ENCODE data around the gene TTC39B.
A peak's percentile ranks its signal among the peaks of the same experiment; 100 is the strongest.
"Not testable (repeated sequence)": the region's sequence is repeated elsewhere in the genome, so short reads cannot be mapped to it uniquely, and the experiment has no call there.

The TTC39B gene

DNA sequence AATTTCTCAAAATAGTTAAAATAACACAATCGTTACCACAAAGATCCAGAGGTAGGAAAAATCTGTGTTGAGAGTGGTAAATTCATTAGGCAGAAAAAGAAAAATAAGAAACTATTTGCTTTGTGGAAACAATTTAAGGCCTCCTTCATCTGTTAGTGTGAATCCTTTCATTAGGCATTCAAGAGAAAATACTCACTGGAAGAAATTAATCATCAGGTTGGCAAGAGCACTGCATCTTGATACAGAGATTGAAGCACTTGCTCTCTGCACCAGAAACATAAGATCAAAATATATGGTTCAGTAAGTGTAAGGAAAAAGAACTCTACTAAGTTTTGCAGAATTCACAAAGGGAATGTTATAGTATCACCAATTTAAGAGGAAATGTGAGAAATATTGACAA lies 44.4 kb downstream of the TTC39B start:
- DNase-seq, result no peak

DNA sequence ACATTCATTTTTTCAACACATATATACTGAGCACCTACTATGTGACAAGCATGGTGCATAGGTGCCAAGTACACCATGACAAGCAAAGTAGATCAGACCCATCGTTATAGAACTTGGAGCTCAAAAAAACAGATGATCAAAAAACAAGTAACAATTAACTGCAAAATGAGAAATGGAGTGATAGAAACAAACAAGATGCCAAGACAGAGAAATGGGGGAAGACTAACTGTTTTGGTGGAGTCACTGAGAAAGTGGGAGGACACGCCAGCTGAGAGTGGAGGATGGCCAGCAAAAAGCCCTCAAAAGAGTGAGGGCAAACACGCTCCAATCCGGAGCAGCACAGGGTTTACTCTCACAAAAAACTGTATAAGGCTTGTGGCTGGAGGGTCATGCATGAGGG lies 50.6 kb downstream of the TTC39B start:
- no peak for DNase-seq

DNA sequence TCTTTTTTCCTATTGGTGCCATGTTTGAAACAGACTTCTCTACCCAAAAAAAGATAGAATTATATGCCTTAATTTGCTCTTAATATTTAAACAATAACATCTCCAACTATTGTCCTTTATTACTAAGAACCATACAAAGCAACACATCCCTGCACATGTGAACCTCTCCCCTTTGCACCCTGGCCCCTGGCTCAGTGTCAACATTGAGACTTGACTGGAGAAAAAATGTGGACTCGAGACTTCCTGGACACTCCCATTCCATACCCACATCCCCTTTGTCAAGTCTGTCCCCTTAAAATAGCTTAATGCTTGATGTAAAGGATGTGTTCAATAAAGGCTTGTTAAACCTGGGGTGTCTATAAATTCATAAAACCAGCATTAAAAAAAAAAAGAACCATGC lies 53.2 kb downstream of the TTC39B start:
- no peak for DNase-seq

DNA sequence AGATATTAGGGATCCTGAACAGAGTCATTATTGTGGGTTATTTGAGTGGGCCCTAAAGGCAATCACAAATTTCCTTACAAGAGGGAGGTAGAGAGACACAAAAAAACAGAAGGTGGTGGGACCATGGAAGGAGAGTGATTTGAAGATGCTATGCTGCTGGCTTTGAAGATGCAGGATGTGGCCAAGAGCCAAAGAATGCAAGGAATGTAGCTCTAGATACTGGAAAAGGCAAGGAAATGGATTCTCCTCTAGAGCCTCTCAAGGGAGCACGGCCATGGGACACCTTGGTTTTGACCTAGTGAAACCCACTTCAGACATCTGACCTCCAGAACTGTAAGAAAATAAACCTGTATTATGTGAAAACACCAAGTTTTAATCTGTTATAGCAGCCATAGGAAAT lies 53.8 kb downstream of the TTC39B start:
- no peak for DNase-seq

DNA sequence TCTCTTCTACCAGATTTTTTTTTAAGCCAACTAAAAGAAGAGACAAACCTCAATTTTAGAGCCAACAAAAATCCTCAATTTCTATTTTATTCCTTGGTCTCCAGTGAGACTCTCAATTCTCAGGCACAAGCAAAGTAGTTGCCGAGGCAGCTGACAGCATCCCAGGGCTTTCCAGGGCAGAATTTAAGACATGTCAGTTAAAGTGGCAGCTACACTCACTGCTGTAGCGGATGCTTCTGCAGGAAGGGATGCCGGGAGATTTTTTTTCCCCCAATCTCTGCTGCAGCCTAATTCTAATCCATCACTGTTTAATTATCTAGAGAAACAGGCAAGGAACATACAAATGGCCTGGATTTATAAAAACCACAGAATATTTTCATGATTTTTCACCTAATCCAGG lies 57.0 kb downstream of the TTC39B start:
- no peak for DNase-seq

DNA sequence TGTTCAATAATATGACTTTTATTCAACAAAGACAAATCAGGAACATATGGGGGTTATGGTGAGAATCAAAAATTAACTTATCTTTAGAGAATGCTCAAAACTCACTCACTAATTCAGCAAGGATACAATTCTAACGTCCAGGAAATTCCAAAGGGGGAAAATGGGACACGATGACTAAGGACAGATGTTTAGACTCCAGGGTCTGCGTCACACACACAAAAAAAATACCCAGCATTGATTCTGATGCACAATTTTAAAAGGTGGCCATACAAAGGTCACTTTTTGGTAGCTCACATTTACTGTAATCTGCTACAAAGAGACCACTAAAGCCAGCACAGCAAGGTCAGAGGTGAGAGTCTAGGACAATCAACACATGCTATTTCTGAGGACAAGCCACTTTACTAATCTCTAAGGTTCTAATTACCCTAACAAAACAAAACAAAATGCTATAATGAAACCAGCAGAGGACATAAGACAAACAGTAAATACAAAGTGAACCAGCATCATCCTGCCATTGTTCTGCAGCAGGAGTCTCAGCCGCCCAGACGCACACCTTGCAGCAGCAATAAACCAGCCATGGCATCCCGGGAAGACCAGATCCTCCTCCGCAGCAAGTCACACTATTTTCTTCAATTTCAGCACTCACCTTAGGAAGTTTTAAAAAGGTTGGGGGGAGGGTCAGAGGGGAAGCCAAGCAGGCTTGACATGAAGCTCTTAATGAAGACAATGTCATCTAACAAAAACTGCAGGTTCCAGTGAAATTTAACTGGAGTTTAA lies 57.8 kb downstream of the TTC39B start:
- no peak for DNase-seq

DNA sequence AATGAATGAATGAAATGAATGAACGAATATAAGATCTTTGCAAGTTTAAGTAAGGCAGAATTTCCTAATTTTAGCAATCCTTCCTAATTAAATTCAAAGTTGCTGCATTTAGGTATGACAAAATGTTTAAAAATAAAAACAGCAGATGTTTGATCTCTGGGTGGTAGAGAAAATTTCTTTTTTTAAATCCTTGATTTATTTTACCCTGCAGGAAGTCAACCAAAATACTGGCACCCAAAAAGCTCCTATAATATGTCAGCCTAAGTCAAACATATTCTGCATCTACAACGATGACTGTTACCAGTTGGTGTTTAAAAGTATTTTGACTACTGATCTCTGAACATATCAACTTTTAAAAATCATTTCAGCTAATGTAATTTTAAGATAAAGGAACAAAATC lies 58.4 kb downstream of the TTC39B start:
- DNase-seq, result no peak

DNA sequence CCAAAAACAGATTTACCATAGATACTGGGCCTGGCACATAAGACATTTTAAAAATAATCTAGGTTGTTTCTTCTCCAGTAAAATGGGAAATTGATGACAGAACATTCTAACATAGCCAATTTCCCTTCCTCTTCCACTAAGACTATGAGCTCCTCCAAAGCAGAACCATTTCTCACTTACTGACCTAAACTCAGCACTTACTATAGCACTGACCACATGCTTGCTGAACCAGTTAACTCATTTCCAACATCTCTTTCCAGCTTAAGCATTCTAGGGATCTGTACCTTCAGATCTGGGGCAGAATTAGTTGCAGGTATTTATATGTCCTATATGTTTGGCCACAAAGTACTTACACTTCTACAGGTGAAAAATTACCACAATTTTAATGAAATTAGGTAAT lies 58.9 kb downstream of the TTC39B start:
- no peak for DNase-seq

DNA sequence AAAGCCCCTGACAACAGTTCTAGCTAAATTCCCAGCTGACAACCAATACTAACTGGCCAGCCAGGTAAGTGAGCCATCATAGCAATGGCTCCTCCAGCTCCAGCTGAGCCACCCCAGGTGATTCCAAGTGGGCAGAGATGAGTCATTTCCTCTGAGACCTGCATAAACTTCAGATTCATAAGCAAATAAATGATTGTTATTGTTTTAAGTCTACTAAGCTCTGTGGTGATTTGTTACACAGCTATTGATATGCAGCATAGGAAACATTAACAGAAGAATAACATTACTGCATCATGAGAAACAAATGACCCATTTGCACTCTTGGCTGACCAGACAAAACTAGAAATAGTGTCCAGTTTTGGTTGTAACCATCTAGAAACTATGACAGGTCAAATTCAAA lies 60.3 kb downstream of the TTC39B start:
- DNase-seq, result no peak

DNA sequence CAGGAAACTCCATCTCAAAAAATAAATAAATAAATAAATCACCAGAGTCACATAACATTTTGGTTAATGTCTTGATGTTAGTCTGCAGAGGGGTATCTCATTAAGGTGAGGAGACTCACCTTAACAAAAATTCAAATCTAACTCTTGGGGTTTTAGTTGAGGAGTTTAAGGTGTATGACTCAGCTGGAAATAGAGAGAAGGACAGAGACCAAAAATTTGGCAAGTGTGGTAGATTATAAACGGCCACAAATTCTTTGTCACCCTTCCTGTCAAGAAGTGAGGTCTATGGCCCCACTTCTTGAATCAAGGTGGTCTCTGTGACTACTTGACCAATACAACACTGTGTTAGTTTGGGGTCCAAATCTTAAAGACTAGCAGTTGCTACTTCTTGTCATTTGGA lies 60.8 kb downstream of the TTC39B start:
- no peak for DNase-seq

DNA sequence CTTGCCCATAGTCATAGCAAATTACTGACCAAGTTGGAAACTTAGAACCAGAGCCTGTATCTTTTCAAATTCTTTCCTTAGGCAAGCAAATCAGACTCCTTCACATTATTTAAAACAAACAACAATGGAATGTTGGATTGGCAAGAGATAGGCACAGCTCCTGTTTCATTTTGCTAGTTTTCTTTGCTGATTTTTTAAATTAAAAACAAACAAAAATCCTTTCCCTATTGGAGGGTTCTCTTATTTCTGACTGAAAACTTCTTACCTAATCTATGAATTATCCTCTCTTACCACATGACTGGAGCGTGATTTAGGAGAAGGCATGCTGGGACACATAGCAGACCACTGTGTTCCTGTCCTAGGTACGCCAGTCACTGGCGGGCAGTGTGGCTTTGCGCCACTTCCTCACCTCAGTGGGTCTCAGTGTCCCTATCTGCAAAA lies 63.0 kb downstream of the TTC39B start:
- DNase-seq, result no peak

DNA sequence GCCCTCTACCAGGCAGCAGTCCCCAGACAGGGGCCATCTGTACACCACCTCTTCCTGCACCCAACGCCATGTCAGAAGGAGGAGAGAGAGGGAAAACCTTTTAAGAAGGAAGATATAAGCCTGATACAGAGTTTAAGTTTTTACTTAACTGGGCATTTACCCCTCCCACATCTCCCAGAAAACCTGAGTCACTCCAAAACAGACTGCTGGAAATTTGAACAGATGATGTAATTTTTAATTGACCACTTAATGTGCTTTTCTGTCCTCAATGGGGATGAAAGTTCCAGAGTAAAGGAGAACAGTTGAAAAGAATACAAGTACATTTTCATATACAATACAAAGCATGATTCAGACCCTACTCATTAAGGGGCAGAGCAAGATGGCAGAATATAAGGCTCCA lies 63.9 kb downstream of the TTC39B start:
- DNase-seq, result peak in 1 of 2 experiments; percentile 32

DNA sequence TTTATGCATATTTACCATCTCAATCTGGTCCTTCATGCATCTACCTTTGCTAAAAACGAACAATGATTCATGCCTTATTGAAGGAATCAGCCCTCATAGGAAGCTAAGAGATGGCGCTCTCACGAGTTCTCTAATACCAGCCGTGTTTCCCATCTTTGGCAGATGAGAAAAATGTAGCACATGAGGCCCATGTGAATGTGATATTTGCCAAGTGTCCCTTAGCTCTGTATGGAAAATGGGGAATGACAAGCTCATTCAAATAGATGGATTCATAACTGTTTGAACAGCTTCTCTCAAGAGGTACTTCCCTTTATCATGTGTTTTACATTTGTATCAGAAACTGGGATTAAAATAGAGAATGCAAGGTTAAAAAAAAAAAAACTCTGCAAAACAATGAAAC lies 66.1 kb downstream of the TTC39B start:
- no peak for DNase-seq

DNA sequence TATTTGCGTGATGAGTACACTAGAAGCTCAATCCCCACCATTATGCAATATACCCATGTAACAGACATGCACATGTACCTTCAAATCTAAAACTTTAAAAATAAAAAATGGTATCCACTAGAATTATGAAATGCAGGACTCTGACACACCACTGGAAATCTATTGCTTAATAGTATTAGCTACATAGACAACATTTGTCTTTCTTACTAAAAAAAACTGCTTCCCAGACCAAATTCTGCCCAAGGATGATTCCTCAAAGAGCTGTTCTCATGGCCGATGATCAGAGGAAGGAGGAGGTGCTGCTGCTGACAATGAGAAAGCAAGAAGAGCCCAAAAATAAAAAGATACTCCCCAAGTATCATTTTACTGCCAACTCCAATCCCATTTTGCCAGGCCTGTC lies 67.2 kb downstream of the TTC39B start:
- no peak for DNase-seq

DNA sequence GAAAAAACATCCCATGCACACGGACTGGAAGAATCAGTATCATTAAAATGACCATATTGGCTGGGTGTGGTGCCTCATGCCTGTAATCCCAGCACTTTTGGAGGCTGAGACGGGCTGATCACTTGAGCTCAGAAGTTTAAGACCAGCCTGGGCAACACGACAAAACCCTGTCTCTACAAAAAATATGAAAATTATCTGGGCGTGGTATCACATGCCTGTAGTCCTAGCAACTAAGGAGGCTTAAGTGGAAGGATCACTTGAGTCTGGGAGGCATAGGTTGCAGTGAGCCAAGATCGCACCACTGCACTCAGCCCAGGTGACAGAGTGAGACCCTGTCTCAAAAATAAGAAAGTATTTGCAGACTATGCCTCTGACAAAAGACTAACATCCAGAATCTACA lies 68.4 kb downstream of the TTC39B start:
- DNase-seq, result no peak

DNA sequence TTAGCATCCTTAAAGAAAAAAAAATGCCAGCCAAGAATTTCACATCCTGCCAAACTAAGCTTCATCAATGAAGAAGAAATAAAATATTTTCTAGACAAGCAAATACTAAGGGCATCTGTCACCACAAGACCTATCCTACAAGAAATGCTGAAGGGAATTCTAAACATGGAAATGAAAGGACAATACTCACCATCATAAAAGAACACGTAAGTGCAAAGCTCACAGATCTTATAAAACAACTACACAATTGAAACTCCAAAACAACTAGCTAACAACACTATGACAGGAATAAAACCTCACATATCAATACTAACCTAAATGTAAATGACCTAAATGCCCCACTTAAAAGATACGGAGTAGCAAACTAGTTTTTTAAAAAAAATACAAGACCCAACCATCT lies 71.4 kb downstream of the TTC39B start:
- no peak for DNase-seq

DNA sequence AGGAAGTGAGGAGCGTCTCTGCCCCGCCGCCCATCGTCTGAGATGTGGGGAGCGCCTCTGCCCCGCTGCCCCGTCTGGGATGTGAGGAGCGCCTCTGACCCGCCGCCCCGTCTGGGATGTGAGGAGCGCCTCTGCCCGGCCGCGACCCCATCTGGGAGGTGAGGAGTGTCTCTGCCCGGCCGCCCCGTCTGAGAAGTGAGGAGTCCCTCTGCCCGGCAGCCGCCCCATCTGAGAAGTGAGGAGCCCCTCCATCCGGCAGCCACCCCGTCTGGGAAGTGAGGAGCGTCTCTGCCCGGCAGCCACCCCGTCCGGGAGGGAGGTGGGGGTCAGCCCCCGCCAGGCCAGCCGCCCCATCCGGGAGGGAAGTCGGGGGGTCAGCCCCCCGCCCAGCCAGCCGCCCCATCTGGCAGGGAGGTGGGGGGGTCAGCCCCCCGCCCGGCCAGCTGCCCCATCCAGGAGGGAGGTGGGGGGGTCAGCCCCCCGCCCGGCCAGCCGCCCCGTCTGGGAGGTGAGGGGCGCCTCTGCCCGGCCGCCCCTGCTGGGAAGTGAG lies 73.0 kb downstream of the TTC39B start:
- DNase-seq, result not testable (repeated sequence)

DNA sequence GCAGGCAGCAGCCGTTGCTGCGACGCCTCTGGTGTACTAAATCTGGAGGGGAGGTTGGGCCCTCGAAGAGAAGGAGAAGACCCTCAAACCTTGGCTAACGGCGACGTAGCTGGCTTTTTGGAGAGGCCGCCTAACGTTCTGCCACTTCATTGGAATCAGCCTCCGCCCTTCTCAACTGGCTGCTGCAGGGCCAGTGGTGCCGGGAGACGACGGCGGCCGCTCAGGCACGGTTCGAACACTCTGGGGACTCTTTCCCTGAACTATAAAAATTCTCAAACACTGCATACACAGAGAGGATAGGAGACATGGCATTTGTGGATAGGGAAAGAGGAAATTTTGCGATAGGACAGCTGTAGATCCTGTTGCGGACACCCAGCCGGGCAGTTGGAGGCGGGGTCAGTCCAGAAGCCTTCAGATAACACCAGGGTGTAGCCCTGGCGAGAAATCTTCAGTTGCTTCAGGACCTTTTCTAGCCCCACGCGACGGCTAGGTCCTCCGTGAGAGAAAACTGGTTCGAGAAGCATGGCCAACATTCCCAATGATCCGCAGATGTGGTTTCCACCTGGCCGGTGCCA lies 74.2 kb downstream of the TTC39B start:
- DNase-seq, result not testable (repeated sequence)

DNA sequence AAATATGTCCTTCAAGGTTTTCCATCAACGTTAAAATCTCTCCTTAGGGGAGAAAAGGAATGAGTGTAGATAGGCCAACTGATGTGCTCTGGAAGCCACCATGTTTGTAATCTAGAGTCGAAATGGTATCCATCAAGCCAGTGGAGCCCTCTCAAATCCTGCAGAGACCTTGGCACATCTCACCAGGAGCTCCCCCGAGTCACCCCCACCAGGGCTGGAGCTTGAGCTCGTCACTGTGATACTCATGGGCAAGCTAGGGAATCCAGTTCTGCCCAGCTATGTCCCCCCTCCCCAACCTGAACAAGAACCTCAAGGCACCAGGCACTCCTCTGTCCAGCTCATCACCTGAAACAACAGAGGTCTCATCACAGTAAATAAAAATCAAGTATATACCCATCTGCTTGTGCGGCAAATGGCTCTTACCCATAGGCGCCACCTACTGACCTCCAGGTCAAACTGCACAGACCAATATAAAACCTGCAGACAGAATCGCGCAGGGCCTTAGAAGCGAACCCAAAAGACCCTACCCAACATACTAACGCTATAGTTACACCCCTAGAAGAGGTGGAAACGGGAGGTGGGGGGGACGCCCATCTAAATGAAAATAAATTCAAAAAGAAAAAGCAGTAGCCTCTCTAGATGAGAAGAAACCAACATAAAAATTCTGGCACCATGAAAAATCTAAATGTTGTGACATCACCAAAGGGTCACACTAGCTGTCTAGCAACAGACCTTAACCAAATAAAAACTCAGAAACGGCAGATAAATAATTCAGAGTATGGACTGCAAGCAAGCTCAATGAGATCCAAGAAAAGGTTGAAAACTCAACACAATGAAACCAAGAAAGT lies 75.0 kb downstream of the TTC39B start:
- peak in 1 of 2 experiments; percentile 46 for DNase-seq

DNA sequence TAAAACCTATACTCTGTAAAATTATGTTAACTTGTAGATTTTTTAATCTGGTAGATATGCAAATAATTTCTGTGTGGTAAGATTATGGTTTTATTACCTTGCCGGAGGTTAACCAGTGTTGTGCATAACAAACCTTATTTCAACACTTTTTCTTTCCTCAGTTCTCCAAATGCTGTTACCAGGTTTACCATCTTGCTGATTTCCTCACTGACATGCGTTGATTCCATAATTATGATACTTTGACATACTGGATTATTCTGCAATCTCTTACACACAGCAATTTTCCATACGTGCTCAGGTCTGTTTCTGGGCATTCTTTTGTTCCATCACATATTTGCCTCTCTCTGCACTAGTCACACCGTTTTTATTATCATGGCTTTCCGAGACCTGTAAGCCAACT lies 77.6 kb downstream of the TTC39B start:
- no peak for DNase-seq

DNA sequence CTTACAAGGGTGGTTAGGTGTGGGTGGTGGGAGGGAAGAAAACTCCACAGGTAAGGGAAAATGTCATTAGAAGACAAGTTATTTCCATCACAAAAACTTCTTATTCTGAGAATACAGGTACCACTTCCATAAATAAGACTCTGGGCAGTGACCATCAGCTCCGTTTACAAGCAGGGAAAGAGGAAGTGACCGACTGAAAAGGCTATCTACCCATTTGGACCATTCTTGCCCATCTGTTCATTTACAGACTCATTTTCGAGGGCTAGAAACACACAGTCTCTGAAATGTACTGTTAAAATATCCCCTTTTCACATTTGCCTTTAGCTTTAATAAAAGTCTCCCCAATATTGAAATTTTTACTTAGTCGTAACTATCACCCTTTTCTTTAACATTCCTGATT lies 79.5 kb downstream of the TTC39B start:
- no peak for DNase-seq

DNA sequence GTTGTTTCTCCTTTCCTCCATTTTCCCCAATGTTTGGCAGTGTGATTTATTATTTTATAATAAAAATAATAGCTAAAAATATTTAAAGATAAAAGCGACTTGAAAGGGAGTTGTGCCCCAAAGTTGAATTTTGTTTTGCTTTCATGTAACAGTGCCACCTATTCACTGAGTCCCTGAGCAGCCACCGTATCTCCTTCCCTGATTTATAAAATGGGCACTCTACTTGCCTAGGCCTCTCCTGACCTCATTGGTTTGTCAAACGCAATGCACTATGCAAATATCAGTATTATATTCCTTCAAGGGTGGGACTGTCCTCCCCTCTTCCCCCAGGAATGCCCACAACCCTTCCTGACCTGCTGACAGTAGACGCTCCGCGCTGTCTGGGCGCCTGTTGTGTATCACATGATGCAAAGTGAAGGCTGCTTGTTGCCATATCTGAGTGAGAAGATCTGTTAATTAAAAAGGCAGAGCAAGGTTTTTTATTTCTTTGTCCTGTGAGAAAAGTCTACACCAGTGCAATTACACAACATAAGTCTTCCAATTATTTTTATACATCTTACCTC lies 81.4 kb downstream of the TTC39B start:
- DNase-seq, result no peak

DNA sequence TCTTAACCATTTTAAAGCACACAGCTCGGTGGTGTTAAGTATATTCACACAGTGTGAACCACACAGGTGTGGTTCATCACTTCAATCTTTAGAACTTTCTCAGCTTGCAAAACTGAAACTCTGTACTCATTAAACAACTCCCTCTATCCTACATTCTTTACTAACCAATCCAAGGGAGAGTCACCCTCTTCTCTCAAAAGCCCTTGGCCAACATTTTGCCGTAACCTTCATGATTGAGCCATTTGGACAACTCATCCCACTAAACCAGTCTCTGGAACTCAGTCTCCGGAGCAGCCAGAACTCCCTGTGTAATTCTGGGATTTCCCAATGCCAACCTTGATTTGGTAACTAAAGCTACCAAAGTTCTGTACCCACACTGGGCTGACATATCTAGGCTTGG lies 84.7 kb downstream of the TTC39B start:
- DNase-seq, result no peak
